ENCODE results near the gene CCDC191. TPM values are rescaled to one million over a fixed set of nuclear protein-coding genes. Genes with fewer than 3 reads are reported as not detected.

Gene CCDC191, protein sequence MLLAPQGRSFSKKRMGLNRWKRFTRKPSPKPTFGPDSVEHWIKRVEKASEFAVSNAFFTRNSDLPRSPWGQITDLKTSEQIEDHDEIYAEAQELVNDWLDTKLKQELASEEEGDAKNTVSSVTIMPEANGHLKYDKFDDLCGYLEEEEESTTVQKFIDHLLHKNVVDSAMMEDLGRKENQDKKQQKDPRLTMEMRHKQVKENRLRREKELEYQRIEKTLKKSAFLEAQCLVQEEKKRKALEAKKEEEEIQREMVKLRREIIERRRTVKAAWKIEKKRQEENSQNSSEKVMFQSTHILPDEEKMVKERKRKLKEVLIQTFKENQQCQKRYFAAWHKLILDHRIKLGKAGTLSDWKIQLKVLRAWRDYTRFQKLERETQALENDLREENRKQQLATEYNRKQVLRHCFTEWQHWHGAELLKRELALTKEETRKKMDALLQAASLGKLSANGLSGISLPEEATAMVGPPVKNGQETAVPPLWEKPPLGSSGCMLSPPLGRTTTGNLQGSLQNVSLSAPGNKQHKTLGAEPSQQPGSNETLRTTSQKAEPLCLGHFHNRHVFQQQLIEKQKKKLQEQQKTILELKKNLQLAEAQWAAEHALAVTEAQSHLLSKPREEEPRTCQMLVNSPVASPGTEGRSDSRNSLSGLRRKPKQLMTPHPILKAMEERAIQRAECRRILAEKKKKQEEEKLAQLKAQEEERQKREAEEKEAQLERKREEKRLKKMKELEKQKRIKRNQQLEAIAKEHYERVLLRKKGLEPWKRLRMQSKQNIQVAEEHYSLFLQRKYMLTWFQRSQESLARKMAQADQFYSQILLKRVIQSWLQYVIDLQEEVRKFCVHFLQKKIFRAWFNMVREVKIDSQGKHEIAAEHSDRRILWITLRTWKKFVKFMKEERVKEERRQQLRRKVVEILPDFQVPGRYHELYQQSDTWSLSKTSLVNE
- total RNA-seq = 6.5 TPM
- 1 to 10 TPM in 3 of 4 donors, under 1 TPM in 1; 0.87 to 3.3 (median 1.3) TPM for polyA plus RNA-seq

- ATAC-seq (ENCODE audit: low read depth in 2 of 2) (peak; percentile 97 to 98), DNase-seq (peak; percentile 99)
- Mint-ChIP-seq H3K27ac (peak within 1 kb of the TSS; percentile 85 to 96 (median 95)), H3K4me3 (peak within 1 kb of the TSS; percentile 93 to 100 (median 95)), H3K27me3 (no peaks in the 10 kb centered on the region), H3K9me3 (no peaks in the 10 kb centered on the region), H3K4me1 (peaks cover 26 to 51% (median 39%) of the 10 kb centered on the region in 4 donors), H3K36me3 (peaks cover 3% of the 10 kb centered on the region)
- Histone ChIP-seq H3K36me3 (ENCODE audit: control insufficient read depth, insufficient read depth, low read length) (peaks cover 10% of the 10 kb centered on the region), H3K4me3 (ENCODE audit: low read depth, low read length) (peak within 1 kb of the TSS; percentile 100), H3K27ac (ENCODE audit: insufficient read depth, low read length, poor library complexity, severe bottlenecking) (peak within 1 kb of the TSS; percentile 93), H3K9me3 (ENCODE audit: control insufficient read depth in 2 of 2, low read length in 2 of 2) (no peaks in the 10 kb centered on the region), H3K27me3 (ENCODE audit: control insufficient read depth, insufficient read depth, low read length) (no peaks in the 10 kb centered on the region), H3K4me1 (ENCODE audit: control insufficient read depth, insufficient read depth, low read length, poor library complexity, severe bottlenecking) (peaks cover 25% of the 10 kb centered on the region)
Observed at GRCh38 chr3:114056130-114057010, at the start of gene CCDC191, which contains the start of gene QTRT2. Gene CCDC191, minus strand, starts transcription at chr3:114056526. Its CDS starts 60 bp downstream, at chr3:114056466. Gene QTRT2, plus strand, starts transcription at chr3:114056737. Its CDS starts 8,521 bp downstream, at chr3:114065258.

DNA sequence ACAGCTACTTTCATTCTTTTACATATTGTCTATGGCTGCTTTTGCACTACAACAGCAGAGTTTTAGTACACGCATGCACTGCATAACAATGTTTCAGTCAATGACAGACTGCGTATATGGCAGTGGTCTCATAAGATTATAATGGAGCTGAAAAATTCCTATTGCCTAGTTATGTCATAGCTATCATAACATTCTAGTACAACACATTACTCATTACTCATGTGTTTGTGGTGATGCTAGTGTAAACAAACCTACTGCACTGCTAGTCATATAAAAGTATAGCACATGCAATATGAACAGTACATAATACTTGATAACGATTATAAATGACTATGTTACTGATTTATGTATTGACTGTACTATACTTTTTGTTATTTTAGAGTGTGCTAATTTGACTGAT is 48.1 kb upstream of the CCDC191 start:
- peaks cover 4% of the 10 kb centered on the region for H3K36me3 Mint-ChIP-seq
- peaks cover 0 to 2% (median 0%) of the 10 kb centered on the region in 7 donors for H3K9me3 Mint-ChIP-seq
- H3K4me1 ChIP-seq (ENCODE audit: control insufficient read depth, insufficient read depth, low read length, poor library complexity, severe bottlenecking) = no peaks in the 10 kb centered on the region
- no peaks in the 10 kb centered on the region for H3K4me1 Mint-ChIP-seq
- H3K9me3 ChIP-seq (ENCODE audit: control insufficient read depth in 2 of 2, low read length in 2 of 2) = no peaks in the 10 kb centered on the region
- DNase-seq (no peak), ATAC-seq (ENCODE audit: low read depth in 2 of 2) (no peak)
- peaks cover 19% of the 10 kb centered on the region for H3K27me3 Mint-ChIP-seq
- H3K4me3 ChIP-seq (ENCODE audit: low read depth, low read length) = no peak overlapping the region
- H3K27ac Mint-ChIP-seq = no peak overlapping the region
- H3K27me3 ChIP-seq (ENCODE audit: control insufficient read depth, insufficient read depth, low read length) = peaks cover 11% of the 10 kb centered on the region
- no peaks in the 10 kb centered on the region for H3K36me3 ChIP-seq (ENCODE audit: control insufficient read depth, insufficient read depth, low read length)
- H3K27ac ChIP-seq (ENCODE audit: insufficient read depth, low read length, poor library complexity, severe bottlenecking) = no peak overlapping the region
- no peak overlapping the region for H3K4me3 Mint-ChIP-seq

- H3K27me3 ChIP-seq (ENCODE audit: control insufficient read depth, insufficient read depth, low read length) = peaks cover 11% of the 10 kb centered on the region
- DNase-seq (no peak), ATAC-seq (ENCODE audit: low read depth in 2 of 2) (no peak)
- H3K4me3 ChIP-seq (ENCODE audit: low read depth, low read length) = no peak overlapping the region
- H3K36me3 ChIP-seq (ENCODE audit: control insufficient read depth, insufficient read depth, low read length) = no peaks in the 10 kb centered on the region
- Mint-ChIP-seq H3K27me3 (peaks cover 17% of the 10 kb centered on the region), H3K4me3 (no peak overlapping the region), H3K36me3 (peaks cover 4% of the 10 kb centered on the region), H3K27ac (no peak overlapping the region), H3K4me1 (no peaks in the 10 kb centered on the region), H3K9me3 (peaks cover 0 to 2% (median 0%) of the 10 kb centered on the region in 7 donors)
- H3K27ac ChIP-seq (ENCODE audit: insufficient read depth, low read length, poor library complexity, severe bottlenecking) = no peak overlapping the region
- no peaks in the 10 kb centered on the region for H3K9me3 ChIP-seq (ENCODE audit: control insufficient read depth in 2 of 2, low read length in 2 of 2)
- no peaks in the 10 kb centered on the region for H3K4me1 ChIP-seq (ENCODE audit: control insufficient read depth, insufficient read depth, low read length, poor library complexity, severe bottlenecking)
Observed at GRCh38 chr3:114103858-114104257, 47.5 kb upstream of the CCDC191 start.

DNA sequence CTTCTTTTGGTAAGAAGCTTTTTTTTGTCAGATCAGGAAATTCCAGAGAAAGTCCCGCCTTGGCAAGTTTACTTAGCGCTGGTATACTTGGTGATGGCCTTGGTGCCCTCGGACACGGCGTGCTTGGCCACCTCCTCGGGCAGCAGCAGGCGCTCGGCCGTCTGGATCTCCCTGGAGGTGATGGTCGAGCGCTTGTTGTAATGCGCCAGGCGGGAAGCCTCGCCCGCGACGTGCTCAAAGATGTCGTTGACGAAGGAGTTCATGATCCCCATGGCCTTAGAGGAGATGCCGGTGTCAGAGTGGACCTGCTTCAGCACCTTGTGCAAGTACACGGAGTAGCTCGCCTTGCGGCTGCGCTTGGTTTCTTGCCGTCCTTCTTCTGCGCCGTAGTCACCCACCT is 46.9 kb upstream of the CCDC191 start:
- peaks cover 0 to 2% (median 0%) of the 10 kb centered on the region in 7 donors for H3K9me3 Mint-ChIP-seq
- no peak overlapping the region for H3K27ac Mint-ChIP-seq
- peaks cover 11% of the 10 kb centered on the region for H3K27me3 ChIP-seq (ENCODE audit: control insufficient read depth, insufficient read depth, low read length)
- ATAC-seq (ENCODE audit: low read depth in 2 of 2) (no peak), DNase-seq (no peak)
- peaks cover 16% of the 10 kb centered on the region for H3K27me3 Mint-ChIP-seq
- H3K36me3 Mint-ChIP-seq = peaks cover 4% of the 10 kb centered on the region
- no peaks in the 10 kb centered on the region for H3K4me1 Mint-ChIP-seq
- no peaks in the 10 kb centered on the region for H3K9me3 ChIP-seq (ENCODE audit: control insufficient read depth in 2 of 2, low read length in 2 of 2)
- no peaks in the 10 kb centered on the region for H3K36me3 ChIP-seq (ENCODE audit: control insufficient read depth, insufficient read depth, low read length)
- no peak overlapping the region for H3K4me3 ChIP-seq (ENCODE audit: low read depth, low read length)
- no peak overlapping the region for H3K27ac ChIP-seq (ENCODE audit: insufficient read depth, low read length, poor library complexity, severe bottlenecking)
- H3K4me3 Mint-ChIP-seq = no peak overlapping the region
- no peaks in the 10 kb centered on the region for H3K4me1 ChIP-seq (ENCODE audit: control insufficient read depth, insufficient read depth, low read length, poor library complexity, severe bottlenecking)

DNA sequence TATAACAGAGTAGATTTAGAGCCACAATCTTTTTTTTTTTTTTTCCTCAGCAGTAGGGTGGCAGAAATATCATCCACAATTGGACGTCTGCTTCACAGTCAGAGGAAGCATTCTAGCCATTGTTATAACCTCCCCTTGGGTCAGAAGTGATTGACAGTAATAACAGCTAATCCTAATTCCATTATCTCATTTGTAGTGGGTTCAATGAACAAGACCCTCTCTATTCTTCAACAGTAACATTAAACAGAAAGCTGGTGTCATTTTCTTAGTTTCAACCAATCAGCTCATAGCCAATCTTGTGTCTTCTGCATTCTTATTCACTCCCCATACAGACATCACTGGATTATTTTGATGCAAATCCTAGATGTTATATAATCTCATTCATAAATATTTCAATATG is 44.8 kb upstream of the CCDC191 start:
- Histone ChIP-seq H3K4me3 (ENCODE audit: low read depth, low read length) (no peak overlapping the region), H3K27ac (ENCODE audit: insufficient read depth, low read length, poor library complexity, severe bottlenecking) (no peak overlapping the region), H3K9me3 (ENCODE audit: control insufficient read depth in 2 of 2, low read length in 2 of 2) (no peaks in the 10 kb centered on the region), H3K27me3 (ENCODE audit: control insufficient read depth, insufficient read depth, low read length) (peaks cover 11% of the 10 kb centered on the region), H3K4me1 (ENCODE audit: control insufficient read depth, insufficient read depth, low read length, poor library complexity, severe bottlenecking) (no peaks in the 10 kb centered on the region), H3K36me3 (ENCODE audit: control insufficient read depth, insufficient read depth, low read length) (no peaks in the 10 kb centered on the region)
- Mint-ChIP-seq H3K4me1 (no peaks in the 10 kb centered on the region), H3K27me3 (peaks cover 27% of the 10 kb centered on the region), H3K27ac (no peak overlapping the region), H3K9me3 (peaks cover 0 to 2% (median 0%) of the 10 kb centered on the region in 7 donors), H3K36me3 (peaks cover 4% of the 10 kb centered on the region), H3K4me3 (no peak overlapping the region)
- ATAC-seq (ENCODE audit: low read depth in 2 of 2) = no peak
- no peak for DNase-seq

GRCh38 chr3:114095796-114096195 is 39.5 kb upstream of the CCDC191 start:
- Mint-ChIP-seq H3K27ac (no peak overlapping the region), H3K36me3 (no peaks in the 10 kb centered on the region), H3K4me1 (peaks cover 0 to 5% (median 2%) of the 10 kb centered on the region in 4 donors), H3K4me3 (no peak overlapping the region), H3K9me3 (no peaks in the 10 kb centered on the region), H3K27me3 (peaks cover 31% of the 10 kb centered on the region)
- Histone ChIP-seq H3K36me3 (ENCODE audit: control insufficient read depth, insufficient read depth, low read length) (no peaks in the 10 kb centered on the region), H3K27me3 (ENCODE audit: control insufficient read depth, insufficient read depth, low read length) (peaks cover 7% of the 10 kb centered on the region), H3K4me3 (ENCODE audit: low read depth, low read length) (no peak overlapping the region), H3K9me3 (ENCODE audit: control insufficient read depth in 2 of 2, low read length in 2 of 2) (no peaks in the 10 kb centered on the region), H3K27ac (ENCODE audit: insufficient read depth, low read length, poor library complexity, severe bottlenecking) (no peak overlapping the region), H3K4me1 (ENCODE audit: control insufficient read depth, insufficient read depth, low read length, poor library complexity, severe bottlenecking) (no peaks in the 10 kb centered on the region)
- no peak for ATAC-seq (ENCODE audit: low read depth in 2 of 2)
- DNase-seq = peak in 1 of 3 donors; percentile 4

- H3K36me3 Mint-ChIP-seq = no peaks in the 10 kb centered on the region
- no peak overlapping the region for H3K27ac ChIP-seq (ENCODE audit: insufficient read depth, low read length, poor library complexity, severe bottlenecking)
Observed at GRCh38 chr3:114093596-114093995, 37.3 kb upstream of the CCDC191 start.

More at GRCh38 chr3:114093596-114093995, 37.3 kb upstream of the CCDC191 start:
- Histone ChIP-seq H3K4me3 (ENCODE audit: low read depth, low read length) (no peak overlapping the region), H3K27me3 (ENCODE audit: control insufficient read depth, insufficient read depth, low read length) (no peaks in the 10 kb centered on the region), H3K36me3 (ENCODE audit: control insufficient read depth, insufficient read depth, low read length) (no peaks in the 10 kb centered on the region), H3K4me1 (ENCODE audit: control insufficient read depth, insufficient read depth, low read length, poor library complexity, severe bottlenecking) (no peaks in the 10 kb centered on the region), H3K9me3 (ENCODE audit: control insufficient read depth in 2 of 2, low read length in 2 of 2) (no peaks in the 10 kb centered on the region)
- peaks cover 31% of the 10 kb centered on the region for H3K27me3 Mint-ChIP-seq
- H3K4me1 Mint-ChIP-seq = peaks cover 0 to 5% (median 2%) of the 10 kb centered on the region in 4 donors
- no peaks in the 10 kb centered on the region for H3K9me3 Mint-ChIP-seq
- H3K27ac Mint-ChIP-seq = no peak overlapping the region
- no peak overlapping the region for H3K4me3 Mint-ChIP-seq
- ATAC-seq (ENCODE audit: low read depth in 2 of 2) (no peak), DNase-seq (no peak)
